GM12891 (cell line): ENCODE results near the gene MTMR3.

ENCODE experiments used
- POLR2A ChIP-seq: IDR thresholded peaks from 2 replicates; pipeline ENCODE4 v1.6.1; 2011; ENCODE audit warnings: low read depth, low read length, control low read depth
- POLR2AphosphoS5 ChIP-seq: IDR thresholded peaks from 2 replicates; pipeline ENCODE4 v1.6.1; 2011; ENCODE audit warnings: low read depth, low read length, control low read depth
- POU2F2 ChIP-seq: IDR thresholded peaks from 2 replicates; pipeline ENCODE4 v1.6.1; 2011; ENCODE audit warnings: low read depth, mild to moderate bottlenecking, control low read depth, low read length, moderate library complexity
- SPI1 ChIP-seq: IDR thresholded peaks from 2 replicates; pipeline ENCODE4 v1.6.1; 2011; ENCODE audit warnings: low read depth, low read length, control low read depth
- TAF1 ChIP-seq: IDR thresholded peaks from 2 replicates; pipeline ENCODE4 v1.6.1; 2011; ENCODE audit warnings: low read depth, low read length, control low read depth

DNA sequence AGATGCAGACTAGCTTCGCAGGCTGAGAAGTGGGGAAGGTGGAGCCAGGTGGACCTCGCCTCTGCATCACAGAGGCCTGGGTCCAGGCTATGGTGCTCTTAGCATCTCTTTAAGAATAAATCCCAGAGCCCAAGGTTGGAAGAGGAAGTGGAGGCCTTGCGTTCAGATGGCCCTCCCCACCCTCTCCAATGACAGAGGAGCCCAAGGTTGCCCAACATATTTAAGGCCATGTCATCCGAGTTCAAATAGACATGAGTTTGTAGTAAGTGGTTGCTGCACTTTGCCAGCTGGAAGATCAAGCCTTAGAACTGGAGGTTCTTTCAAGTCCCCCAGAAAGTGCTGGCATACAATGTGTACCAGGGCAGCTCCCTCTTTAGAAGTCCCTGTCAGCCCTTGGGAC, 150.2 kb downstream of the MTMR3 start:
- TF ChIP-seq TAF1 (no peak), POLR2A (no peak), POLR2AphosphoS5 (no peak), POU2F2 (no peak), SPI1 (no peak)
